ENCODE data around the gene CACNA1C.

Gene CACNA1C

GRCh38 chr12:2640709-2641108 is 587.9 kb downstream of the CACNA1C start:
- H3K9me3 ChIP-seq (ENCODE audit: control insufficient read depth in 2 of 2, low read length in 2 of 2), result no peaks in the 10 kb centered on the region
- no peak overlapping the region for H3K4me3 ChIP-seq (ENCODE audit: low read length in 2 of 2)
- H3K36me3 ChIP-seq (ENCODE audit: control insufficient read depth in 2 of 2, insufficient read depth in 2 of 2, low read length in 2 of 2), result peaks cover 13% of the 10 kb centered on the region in 2 donors
- H3K27me3 ChIP-seq (ENCODE audit: control insufficient read depth in 1 of 2, insufficient read depth in 2 of 2, low read length in 2 of 2), result no peaks in the 10 kb centered on the region
- H3K4me1 ChIP-seq (ENCODE audit: control insufficient read depth, insufficient read depth, low read length), result peaks cover 14% of the 10 kb centered on the region
- H3K27ac ChIP-seq (ENCODE audit: low read length), result peak overlapping the region; percentile 18
- H3K9ac ChIP-seq (ENCODE audit: low read length in 2 of 2), result no peak overlapping the region

GRCh38 chr12:2641207-2641606 is 588.4 kb downstream of the CACNA1C start:
- Histone ChIP-seq H3K4me1 (ENCODE audit: control insufficient read depth, insufficient read depth, low read length) (peaks cover 14% of the 10 kb centered on the region), H3K27ac (ENCODE audit: low read length) (peak overlapping the region; percentile 18), H3K4me3 (ENCODE audit: low read length in 2 of 2) (no peak overlapping the region), H3K9me3 (ENCODE audit: control insufficient read depth in 2 of 2, low read length in 2 of 2) (no peaks in the 10 kb centered on the region), H3K27me3 (ENCODE audit: control insufficient read depth in 1 of 2, insufficient read depth in 2 of 2, low read length in 2 of 2) (no peaks in the 10 kb centered on the region), H3K9ac (ENCODE audit: low read length in 2 of 2) (no peak overlapping the region), H3K36me3 (ENCODE audit: control insufficient read depth in 2 of 2, insufficient read depth in 2 of 2, low read length in 2 of 2) (peaks cover 12 to 13% of the 10 kb centered on the region in 2 donors)

- H3K36me3 ChIP-seq (ENCODE audit: control insufficient read depth in 2 of 2, insufficient read depth in 2 of 2, low read length in 2 of 2), result peaks cover 12 to 13% of the 10 kb centered on the region in 2 donors
- peaks cover 14% of the 10 kb centered on the region for H3K4me1 ChIP-seq (ENCODE audit: control insufficient read depth, insufficient read depth, low read length)
- no peaks in the 10 kb centered on the region for H3K9me3 ChIP-seq (ENCODE audit: control insufficient read depth in 2 of 2, low read length in 2 of 2)
- no peaks in the 10 kb centered on the region for H3K27me3 ChIP-seq (ENCODE audit: control insufficient read depth in 1 of 2, insufficient read depth in 2 of 2, low read length in 2 of 2)
- no peak overlapping the region for H3K9ac ChIP-seq (ENCODE audit: low read length in 2 of 2)
- no peak overlapping the region for H3K27ac ChIP-seq (ENCODE audit: low read length)
- no peak overlapping the region for H3K4me3 ChIP-seq (ENCODE audit: low read length in 2 of 2)
Measured at GRCh38 chr12:2641761-2642160, 589.0 kb downstream of the CACNA1C start.

GRCh38 chr12:2642176-2642892 is 589.5 kb downstream of the CACNA1C start:
- Histone ChIP-seq H3K4me1 (ENCODE audit: control insufficient read depth, insufficient read depth, low read length) (peaks cover 12% of the 10 kb centered on the region), H3K27me3 (ENCODE audit: control insufficient read depth in 1 of 2, insufficient read depth in 2 of 2, low read length in 2 of 2) (no peaks in the 10 kb centered on the region), H3K9me3 (ENCODE audit: control insufficient read depth in 2 of 2, low read length in 2 of 2) (no peaks in the 10 kb centered on the region), H3K9ac (ENCODE audit: low read length in 2 of 2) (no peak overlapping the region), H3K4me3 (ENCODE audit: low read length in 2 of 2) (no peak overlapping the region), H3K27ac (ENCODE audit: low read length) (no peak overlapping the region), H3K36me3 (ENCODE audit: control insufficient read depth in 2 of 2, insufficient read depth in 2 of 2, low read length in 2 of 2) (peaks cover 11 to 12% of the 10 kb centered on the region in 2 donors)

- H3K27ac ChIP-seq (ENCODE audit: low read length), result no peak overlapping the region
- no peaks in the 10 kb centered on the region for H3K9me3 ChIP-seq (ENCODE audit: control insufficient read depth in 2 of 2, low read length in 2 of 2)
- no peaks in the 10 kb centered on the region for H3K27me3 ChIP-seq (ENCODE audit: control insufficient read depth in 1 of 2, insufficient read depth in 2 of 2, low read length in 2 of 2)
- peaks cover 12% of the 10 kb centered on the region for H3K4me1 ChIP-seq (ENCODE audit: control insufficient read depth, insufficient read depth, low read length)
- H3K36me3 ChIP-seq (ENCODE audit: control insufficient read depth in 2 of 2, insufficient read depth in 2 of 2, low read length in 2 of 2), result peaks cover 11 to 12% of the 10 kb centered on the region in 2 donors
- no peak overlapping the region for H3K4me3 ChIP-seq (ENCODE audit: low read length in 2 of 2)
- H3K9ac ChIP-seq (ENCODE audit: low read length in 2 of 2), result no peak overlapping the region
Measured at GRCh38 chr12:2642896-2643425, 590.2 kb downstream of the CACNA1C start.

- Histone ChIP-seq H3K27ac (ENCODE audit: low read length) (no peak overlapping the region), H3K36me3 (ENCODE audit: control insufficient read depth in 2 of 2, insufficient read depth in 2 of 2, low read length in 2 of 2) (peaks cover 9 to 12% of the 10 kb centered on the region in 2 donors), H3K4me3 (ENCODE audit: low read length in 2 of 2) (no peak overlapping the region), H3K9me3 (ENCODE audit: control insufficient read depth in 2 of 2, low read length in 2 of 2) (no peaks in the 10 kb centered on the region), H3K9ac (ENCODE audit: low read length in 2 of 2) (no peak overlapping the region), H3K27me3 (ENCODE audit: control insufficient read depth in 1 of 2, insufficient read depth in 2 of 2, low read length in 2 of 2) (no peaks in the 10 kb centered on the region), H3K4me1 (ENCODE audit: control insufficient read depth, insufficient read depth, low read length) (peaks cover 15% of the 10 kb centered on the region)
Measured at GRCh38 chr12:2643576-2644135, 590.9 kb downstream of the CACNA1C start.

- Histone ChIP-seq H3K27me3 (ENCODE audit: control insufficient read depth in 1 of 2, insufficient read depth in 2 of 2, low read length in 2 of 2) (no peaks in the 10 kb centered on the region), H3K36me3 (ENCODE audit: control insufficient read depth in 2 of 2, insufficient read depth in 2 of 2, low read length in 2 of 2) (peaks cover 3 to 4% of the 10 kb centered on the region in 2 donors), H3K4me1 (ENCODE audit: control insufficient read depth, insufficient read depth, low read length) (peaks cover 25% of the 10 kb centered on the region), H3K4me3 (ENCODE audit: low read length in 2 of 2) (no peak overlapping the region), H3K9me3 (ENCODE audit: control insufficient read depth in 2 of 2, low read length in 2 of 2) (no peaks in the 10 kb centered on the region), H3K27ac (ENCODE audit: low read length) (no peak overlapping the region), H3K9ac (ENCODE audit: low read length in 2 of 2) (no peak overlapping the region)
Measured at GRCh38 chr12:2644683-2645405, 592.1 kb downstream of the CACNA1C start.

GRCh38 chr12:2645460-2645859 is 592.7 kb downstream of the CACNA1C start:
- Histone ChIP-seq H3K27me3 (ENCODE audit: control insufficient read depth in 1 of 2, insufficient read depth in 2 of 2, low read length in 2 of 2) (no peaks in the 10 kb centered on the region), H3K36me3 (ENCODE audit: control insufficient read depth in 2 of 2, insufficient read depth in 2 of 2, low read length in 2 of 2) (peaks cover 2 to 3% of the 10 kb centered on the region in 2 donors), H3K4me1 (ENCODE audit: control insufficient read depth, insufficient read depth, low read length) (peaks cover 26% of the 10 kb centered on the region), H3K9me3 (ENCODE audit: control insufficient read depth in 2 of 2, low read length in 2 of 2) (no peaks in the 10 kb centered on the region), H3K27ac (ENCODE audit: low read length) (no peak overlapping the region), H3K9ac (ENCODE audit: low read length in 2 of 2) (no peak overlapping the region), H3K4me3 (ENCODE audit: low read length in 2 of 2) (no peak overlapping the region)

- H3K27me3 ChIP-seq (ENCODE audit: control insufficient read depth in 1 of 2, insufficient read depth in 2 of 2, low read length in 2 of 2), result no peaks in the 10 kb centered on the region
- peaks cover 2 to 3% of the 10 kb centered on the region in 2 donors for H3K36me3 ChIP-seq (ENCODE audit: control insufficient read depth in 2 of 2, insufficient read depth in 2 of 2, low read length in 2 of 2)
- H3K4me3 ChIP-seq (ENCODE audit: low read length in 2 of 2), result no peak overlapping the region
- peaks cover 24% of the 10 kb centered on the region for H3K4me1 ChIP-seq (ENCODE audit: control insufficient read depth, insufficient read depth, low read length)
- no peaks in the 10 kb centered on the region for H3K9me3 ChIP-seq (ENCODE audit: control insufficient read depth in 2 of 2, low read length in 2 of 2)
- no peak overlapping the region for H3K27ac ChIP-seq (ENCODE audit: low read length)
- H3K9ac ChIP-seq (ENCODE audit: low read length in 2 of 2), result no peak overlapping the region
Measured at GRCh38 chr12:2646341-2646740, 593.6 kb downstream of the CACNA1C start.

GRCh38 chr12:2647186-2647585 is 594.4 kb downstream of the CACNA1C start:
- Histone ChIP-seq H3K36me3 (ENCODE audit: control insufficient read depth in 2 of 2, insufficient read depth in 2 of 2, low read length in 2 of 2) (peaks cover 3 to 6% of the 10 kb centered on the region in 2 donors), H3K27ac (ENCODE audit: low read length) (no peak overlapping the region), H3K27me3 (ENCODE audit: control insufficient read depth in 1 of 2, insufficient read depth in 2 of 2, low read length in 2 of 2) (no peaks in the 10 kb centered on the region), H3K9me3 (ENCODE audit: control insufficient read depth in 2 of 2, low read length in 2 of 2) (no peaks in the 10 kb centered on the region), H3K4me3 (ENCODE audit: low read length in 2 of 2) (no peak overlapping the region), H3K9ac (ENCODE audit: low read length in 2 of 2) (no peak overlapping the region), H3K4me1 (ENCODE audit: control insufficient read depth, insufficient read depth, low read length) (peaks cover 24% of the 10 kb centered on the region)
